Endothelial cell of umbilical vein (primary cell): ENCODE results near the gene SLC5A5. TPM values are rescaled to one million over a fixed set of nuclear protein-coding genes. Genes with fewer than 3 reads are reported as not detected.

Source experiments
- BruUV-seq: library from RNA; stranded (reverse); fragments of 400-500 nt; replicated peaks from 2 replicates; lab custom pipeline; 2021; lab: Mats Ljungman, UMichigan
- CTCF ChIA-PET: fragments of 300-600, 350-600 bp; sonication (Branson Sonifier 250); formaldehyde crosslinking; loops from one replicate; lab custom pipeline; 2021; ENCODE audit warnings: antibody characterized with exemption, inconsistent platforms; lab: Charles Lee
- POLR2A ChIA-PET: fragments of 300-600, 350-600 bp; sonication (Branson Sonifier 250); formaldehyde crosslinking; loops from one replicate; lab custom pipeline; 2021; ENCODE audit warnings: antibody characterized with exemption, inconsistent platforms; lab: Charles Lee
- DNase-seq: peaks from one replicate; pipeline ENCODE4 v3.0.0-alpha.2; 2011; ENCODE audit warnings: low read depth, low spot score
- FAIRE-seq: peaks from 2 replicates; lab custom pipeline; 2011; peaks lifted over from hg19 to GRCh38; lab: Jason Lieb, UNC
- H2AFZ ChIP-seq: 2 replicates; pipeline ENCODE4 v1.6.0; 2012; ENCODE audit warnings: low read depth, low read length, control low read depth, inconsistent platforms
- H3K27ac ChIP-seq: 2 replicates; pipeline ENCODE4 v1.5.1; 2011; ENCODE audit warnings: low read depth, mild to moderate bottlenecking, control low read depth, low read length, moderate library complexity; ENCODE audit not compliant: insufficient read depth
- H3K27me3 ChIP-seq, 2 experiments: 2 replicates each; pipeline versions ENCODE4 v1.6.0 to v1.6.1; 2011; ENCODE audit warnings: low read length in 2 of 2, mixed read lengths in 1 of 2; ENCODE audit not compliant: control insufficient read depth in 2 of 2, insufficient read depth in 2 of 2
- H3K36me3 ChIP-seq, 2 experiments: 2 replicates in 1 of 2; 3 replicates in 1 of 2; pipeline ENCODE4 v1.5.1; 2011; ENCODE audit warnings: low read length in 2 of 2, mild to moderate bottlenecking in 1 of 2, moderate library complexity in 1 of 2; ENCODE audit not compliant: control insufficient read depth in 2 of 2, insufficient read depth in 2 of 2; ENCODE audit errors: extremely low read depth in 1 of 2
- H3K4me1 ChIP-seq: 3 replicates; pipeline ENCODE4 v1.5.1; 2011; ENCODE audit warnings: mild to moderate bottlenecking, low read length; ENCODE audit not compliant: control insufficient read depth, insufficient read depth; ENCODE audit errors: extremely low read depth
- H3K4me2 ChIP-seq: 2 replicates; pipeline ENCODE4 v1.6.1; 2011; ENCODE audit warnings: low read length, control low read depth, mixed read lengths; ENCODE audit not compliant: insufficient read depth
- H3K4me3 ChIP-seq, 3 experiments: fragments of 200-600 bp in 1 of 3; sonication (generic), shearing (Covaris generic) in 1 of 3; replicated peaks in 1 of 3; 2 replicates each; pipeline ENCODE4 v1.5.1; 2011 to 2016; ENCODE audit warnings: control low read depth in 3 of 3, low read length in 3 of 3, mild to moderate bottlenecking in 2 of 3, inconsistent platforms in 1 of 3, low read depth in 1 of 3, moderate library complexity in 1 of 3; ENCODE audit not compliant: insufficient read depth in 1 of 3
- H3K79me2 ChIP-seq: 2 replicates; pipeline ENCODE4 v1.6.0; 2012; ENCODE audit warnings: low read length, inconsistent platforms; ENCODE audit not compliant: control insufficient read depth, insufficient read depth
- H3K9ac ChIP-seq: replicated peaks from 2 replicates; pipeline ENCODE3; 2011; ENCODE audit warnings: low read length, control low read depth; ENCODE audit not compliant: insufficient read depth; ENCODE audit errors: extremely low read depth
- H3K9me1 ChIP-seq: replicated peaks from 3 replicates; pipeline ENCODE4 v1.6.0; 2011; ENCODE audit warnings: mild to moderate bottlenecking, low read length; ENCODE audit not compliant: control insufficient read depth, insufficient read depth; ENCODE audit errors: extremely low read depth
- H3K9me3 ChIP-seq: replicated peaks from 2 replicates; pipeline ENCODE4 v1.5.1; 2012; ENCODE audit warnings: low read length, inconsistent platforms; ENCODE audit not compliant: control insufficient read depth, insufficient read depth
- H4K20me1 ChIP-seq: replicated peaks from 2 replicates; pipeline ENCODE3; 2011; ENCODE audit warnings: mild to moderate bottlenecking, low read length; ENCODE audit not compliant: control insufficient read depth, insufficient read depth; ENCODE audit errors: extremely low read depth
- CTCF ChIP-seq, 2 donors: IDR thresholded peaks; 1 replicate in 1 of 2; 2 replicates in 1 of 2; pipeline ENCODE4 v1.5.1; 2011; ENCODE audit warnings: low read length in 2 of 2, mild to moderate bottlenecking in 2 of 2, moderate library complexity in 2 of 2, control low read depth in 1 of 2, inconsistent platforms in 1 of 2, low read depth in 1 of 2; ENCODE audit not compliant: insufficient read depth in 1 of 2; ENCODE audit errors: extremely low read depth in 1 of 2
- EZH2 ChIP-seq: IDR thresholded peaks from 2 replicates; pipeline ENCODE4 v1.6.1; 2012; ENCODE audit warnings: borderline replicate concordance, low read depth, mild to moderate bottlenecking, moderate library complexity, low read length, inconsistent platforms; ENCODE audit not compliant: severe bottlenecking
- FOS ChIP-seq: IDR thresholded peaks from 2 replicates; pipeline ENCODE4 v1.6.1; 2011; ENCODE audit warnings: mild to moderate bottlenecking, low read length, moderate library complexity, borderline replicate concordance; ENCODE audit not compliant: insufficient read depth
- GATA2 ChIP-seq: IDR thresholded peaks from 2 replicates; pipeline ENCODE4 v1.7.0; 2011; ENCODE audit warnings: low read depth, mild to moderate bottlenecking, moderate library complexity, mixed read lengths, low read length; ENCODE audit not compliant: insufficient read length, insufficient read depth
- JUN ChIP-seq: IDR thresholded peaks from 2 replicates; pipeline ENCODE4 v1.6.1; 2011; ENCODE audit warnings: borderline replicate concordance, low read depth; ENCODE audit not compliant: insufficient read length, insufficient read depth
- MAX ChIP-seq: IDR thresholded peaks from 2 replicates; pipeline ENCODE4 v1.6.1; 2011; ENCODE audit not compliant: insufficient read depth, insufficient read length
- MYC ChIP-seq: IDR thresholded peaks from one replicate; pipeline ENCODE4 v1.6.1; 2011; ENCODE audit warnings: mild to moderate bottlenecking, low read depth, low read length
- POLR2A ChIP-seq: IDR thresholded peaks from 2 replicates; pipeline ENCODE4 v1.6.1; 2012; ENCODE audit warnings: low read depth, mild to moderate bottlenecking, control low read depth, low read length
- POLR2AphosphoS5 ChIP-seq: IDR thresholded peaks from 2 replicates; pipeline ENCODE4 v1.6.1; 2012; ENCODE audit warnings: low read depth, mild to moderate bottlenecking, control low read depth, low read length, moderate library complexity; ENCODE audit not compliant: insufficient read depth
- dilution Hi-C: fragments of 300-500 bp; cut with MboI; formaldehyde crosslinking; loops from one replicate; pipeline ENCODE4 v1.15.0; 2019; ENCODE audit warnings: low sequenced_read_pairs; ENCODE audit not compliant: extremely low pct_ligation_motif_present
- intact Hi-C: fragments of 100-400 bp; cut with micrococcal nuclease; formaldehyde crosslinking; loops from one replicate; pipeline ENCODE4 v1.10.0; 2022
- polyA plus RNA-seq, 4 experiments: library from polyadenylated mRNA; depleted of rRNA in 3 of 4; stranded (reverse) in 3 of 4; unstranded in 1 of 4; fragments of >200 nt; gene quantifications; 2 replicates each; pipeline versions ENCODE4 v1.2.1 to v1.2.3, GENCODE V29; 2011 to 2012; ENCODE audit warnings: missing spikeins in 1 of 4
- total RNA-seq: library from RNA; stranded (reverse); gene quantifications from 2 replicates; pipeline ENCODE4 v1.2.3, GENCODE V29; 2021

SLC5A5 gene
- total and polyA plus RNA-seq, 2 donors (not counting 3 experiments of a cell fraction or from before 2014, with no cell fraction given) = not detected

GRCh38 chr19:17854061-17854460 lies 17.7 kb upstream of the SLC5A5 start:
- Histone ChIP-seq H3K36me3 (no peaks in the 10 kb centered on the region), H3K9me3 (no peaks in the 10 kb centered on the region), H3K79me2 (no peaks in the 10 kb centered on the region), H2AFZ (no peak overlapping the region), H3K9ac (no peak overlapping the region), H3K27me3 (no peaks in the 10 kb centered on the region), H3K4me2 (no peak overlapping the region), H4K20me1 (no peaks in the 10 kb centered on the region), H3K4me1 (peaks cover under 1% of the 10 kb centered on the region), H3K4me3 (no peak overlapping the region), H3K27ac (no peak overlapping the region), H3K9me1 (no peaks in the 10 kb centered on the region)
- TF ChIP-seq POLR2AphosphoS5 = no peak
- TF ChIP-seq POLR2A = no peak
- no peak for TF ChIP-seq GATA2
- no peak for TF ChIP-seq FOS
- no peak for TF ChIP-seq MYC
- TF ChIP-seq MAX = no peak
- TF ChIP-seq CTCF (IDR thresholded peaks at IDR 0.05; ENCODE audit: extremely low read depth in 1 of 2, insufficient read depth in 1 of 2, low read depth in 1 of 2, low read length in 2 of 2) = no peak
- no peak for TF ChIP-seq JUN
- no peak for TF ChIP-seq EZH2
- intact Hi-C loops = no loop called here
- DNase-seq (no peak), FAIRE-seq (no peak)
- POLR2A ChIA-PET = no interaction called here
- dilution Hi-C loops = no loop called here
- no TSS peak for BruUV-seq
- CTCF ChIA-PET = interaction anchor here (0.8 to 1.1 kb wide), 3 partner anchors 22 to 148 kb away, joined by 3 to 5 read pairs (median 3); no protein-coding TSS in a partner anchor
